K562 (cell line): ENCODE measurements around the gene ERAS. TPM values are rescaled to one million over a fixed set of nuclear protein-coding genes. Genes with fewer than 3 reads are reported as not detected.

ENCODE experiments used
- DEAF1 ChIP-seq: fragments of 450-650 bp; formaldehyde crosslinking; IDR thresholded peaks from 2 replicates; pipeline ENCODE4 v1.4.0; 2020; ENCODE audit warnings: mild to moderate bottlenecking, moderate library complexity
- E2F6 ChIP-seq, 2 experiments: IDR thresholded peaks; 2 replicates each; pipeline ENCODE4 v1.6.1; 2011; ENCODE audit warnings: borderline replicate concordance in 1 of 2, control low read depth in 1 of 2, low read depth in 1 of 2, low read length in 1 of 2, mild to moderate bottlenecking in 1 of 2, mixed read lengths in 1 of 2, moderate library complexity in 1 of 2; ENCODE audit not compliant: insufficient read depth in 1 of 2, insufficient read length in 1 of 2, poor library complexity in 1 of 2, severe bottlenecking in 1 of 2; ENCODE audit errors: extremely low read depth in 1 of 2
- ERF ChIP-seq: fragments of 450-650 bp; formaldehyde crosslinking; IDR thresholded peaks from 2 replicates; pipeline ENCODE4 v1.4.0; 2020; ENCODE audit warnings: mild to moderate bottlenecking, mixed read lengths
- FIP1L1 ChIP-seq: fragments of 200-400 bp; formaldehyde crosslinking; IDR thresholded peaks from 2 replicates; pipeline ENCODE4 v1.6.1; 2018; ENCODE audit warnings: mild to moderate bottlenecking, low read depth, low read length; ENCODE audit not compliant: poor library complexity, severe bottlenecking
- GABPB1 ChIP-seq: sonication (generic); formaldehyde crosslinking; IDR thresholded peaks from 2 replicates; pipeline ENCODE4 v1.8.0; 2022; ENCODE audit warnings: mild to moderate bottlenecking, missing genetic modification reagents
- LEF1 ChIP-seq: fragments of 450-650 bp; IDR thresholded peaks from 2 replicates; pipeline ENCODE4 v1.6.1; 2016; ENCODE audit warnings: mild to moderate bottlenecking
- MIER1 ChIP-seq: fragments of 450-650 bp; IDR thresholded peaks from 2 replicates; pipeline ENCODE4 v1.6.1; 2016; ENCODE audit warnings: antibody characterized with exemption, mild to moderate bottlenecking, low read depth
- TARDBP ChIP-seq: fragments of 450-650 bp; IDR thresholded peaks from 2 replicates; pipeline ENCODE4 v1.6.1; 2016
- TCF3 ChIP-seq: sonication (generic); formaldehyde crosslinking; IDR thresholded peaks from 2 replicates; pipeline ENCODE4 v1.4.0; 2020; ENCODE audit warnings: mild to moderate bottlenecking, missing genetic modification reagents
- THRB ChIP-seq: fragments of 450-650 bp; formaldehyde crosslinking; conservative IDR thresholded peaks from 2 replicates; pipeline ENCODE4 v1.4.0; 2022; ENCODE audit warnings: mild to moderate bottlenecking, missing genetic modification characterization
- VEZF1 ChIP-seq: fragments of 200-800 bp; sonication (Bioruptor generic); IDR thresholded peaks from 2 replicates; pipeline ENCODE4 v1.6.1; 2017; ENCODE audit warnings: missing genetic modification characterization, missing compliant biosample characterization
- ZFX ChIP-seq: sonication (generic); formaldehyde crosslinking; IDR thresholded peaks from 2 replicates; pipeline ENCODE4 v1.8.0; 2022; ENCODE audit warnings: mild to moderate bottlenecking, missing genetic modification reagents, moderate library complexity
- polyA plus RNA-seq, 8 experiments: library from polyadenylated mRNA; depleted of rRNA in 4 of 8; stranded (reverse) in 5 of 8; unstranded in 3 of 8; fragments of >200 nt; fragmentation: Nextera tagmentation in 2 of 8; fragmentation: Illumina TruSeq in 1 of 8; extraction: Ambion mirVana in 2 of 8; extraction: Trizol in 1 of 8; gene quantifications; 2 replicates each; pipeline versions ENCODE4 v1.2.1 to v1.2.3, GENCODE V29; 2011 to 2014; ENCODE audit warnings: inconsistent platforms in 1 of 8, missing spikeins in 1 of 8
- total RNA-seq, 7 experiments: library from RNA; depleted of rRNA in 6 of 7; stranded (reverse); fragments of >200 nt in 6 of 7; fragmentation: Illumina TruSeq in 2 of 7; extraction: Trizol in 2 of 7; gene quantifications; 2 replicates each; pipeline versions ENCODE4 v1.2.1 to v1.2.3, GENCODE V29; 2011 to 2021; ENCODE audit warnings: low replicate concordance in 1 of 7
- TF ChIP-seq, protein P1 (sequence below): fragments of 250-450 bp; sonication (Bioruptor Pico); IDR thresholded peaks from 2 replicates; pipeline ENCODE4 v1.4.0; 2020; ENCODE audit warnings: mild to moderate bottlenecking
- TF ChIP-seq, protein P2 (sequence below), 3 experiments: IDR thresholded peaks in 2 of 3; conservative IDR thresholded peaks in 1 of 3; 2 replicates each; pipeline ENCODE4 v1.5.1; 2011 to 2012; ENCODE audit warnings: low read length in 3 of 3, mild to moderate bottlenecking in 3 of 3, control low read depth in 2 of 3, improper control_type of control experiment in 1 of 3, inconsistent platforms in 1 of 3, low read depth in 1 of 3, mixed read lengths in 1 of 3, moderate library complexity in 1 of 3; ENCODE audit not compliant: insufficient read depth in 2 of 3
- TF ChIP-seq, protein P3 (sequence below): fragments of 200-800 bp; sonication (Bioruptor generic); IDR thresholded peaks from 2 replicates; pipeline ENCODE4 v1.6.1; 2017; ENCODE audit warnings: missing genetic modification characterization, missing compliant biosample characterization

The ERAS gene
- total and polyA plus RNA-seq, 9 of the 15 experiments (the other 6 are each of a cell fraction or from before 2014, with no cell fraction given) = 0.07 to 0.12 TPM; not detected in 7

GRCh38 chrX:48785540-48786214, 40.6 kb upstream of the ERAS start (continued):
- TF ChIP-seq E2F6 (IDR thresholded peaks at IDR 0.05; ENCODE audit: borderline replicate concordance in 1 of 2, extremely low read depth in 1 of 2, insufficient read depth in 1 of 2, insufficient read length in 1 of 2, low read depth in 1 of 2, low read length in 1 of 2, poor library complexity in 1 of 2, severe bottlenecking in 1 of 2) = peak; percentile 57 to 88
- TF ChIP-seq ZFX (CRISPR knock-in tag) = peak; percentile 47; the same call in 1 of the 2 replicates
- TF ChIP-seq, protein P1, sequence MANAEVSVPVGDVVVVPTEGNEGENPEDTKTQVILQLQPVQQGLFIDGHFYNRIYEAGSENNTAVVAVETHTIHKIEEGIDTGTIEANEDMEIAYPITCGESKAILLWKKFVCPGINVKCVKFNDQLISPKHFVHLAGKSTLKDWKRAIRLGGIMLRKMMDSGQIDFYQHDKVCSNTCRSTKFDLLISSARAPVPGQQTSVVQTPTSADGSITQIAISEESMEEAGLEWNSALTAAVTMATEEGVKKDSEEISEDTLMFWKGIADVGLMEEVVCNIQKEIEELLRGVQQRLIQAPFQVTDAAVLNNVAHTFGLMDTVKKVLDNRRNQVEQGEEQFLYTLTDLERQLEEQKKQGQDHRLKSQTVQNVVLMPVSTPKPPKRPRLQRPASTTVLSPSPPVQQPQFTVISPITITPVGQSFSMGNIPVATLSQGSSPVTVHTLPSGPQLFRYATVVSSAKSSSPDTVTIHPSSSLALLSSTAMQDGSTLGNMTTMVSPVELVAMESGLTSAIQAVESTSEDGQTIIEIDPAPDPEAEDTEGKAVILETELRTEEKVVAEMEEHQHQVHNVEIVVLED (CRISPR knock-in tag) = no peak; the same call in 1 of the 2 replicates
- TF ChIP-seq, protein P2, sequence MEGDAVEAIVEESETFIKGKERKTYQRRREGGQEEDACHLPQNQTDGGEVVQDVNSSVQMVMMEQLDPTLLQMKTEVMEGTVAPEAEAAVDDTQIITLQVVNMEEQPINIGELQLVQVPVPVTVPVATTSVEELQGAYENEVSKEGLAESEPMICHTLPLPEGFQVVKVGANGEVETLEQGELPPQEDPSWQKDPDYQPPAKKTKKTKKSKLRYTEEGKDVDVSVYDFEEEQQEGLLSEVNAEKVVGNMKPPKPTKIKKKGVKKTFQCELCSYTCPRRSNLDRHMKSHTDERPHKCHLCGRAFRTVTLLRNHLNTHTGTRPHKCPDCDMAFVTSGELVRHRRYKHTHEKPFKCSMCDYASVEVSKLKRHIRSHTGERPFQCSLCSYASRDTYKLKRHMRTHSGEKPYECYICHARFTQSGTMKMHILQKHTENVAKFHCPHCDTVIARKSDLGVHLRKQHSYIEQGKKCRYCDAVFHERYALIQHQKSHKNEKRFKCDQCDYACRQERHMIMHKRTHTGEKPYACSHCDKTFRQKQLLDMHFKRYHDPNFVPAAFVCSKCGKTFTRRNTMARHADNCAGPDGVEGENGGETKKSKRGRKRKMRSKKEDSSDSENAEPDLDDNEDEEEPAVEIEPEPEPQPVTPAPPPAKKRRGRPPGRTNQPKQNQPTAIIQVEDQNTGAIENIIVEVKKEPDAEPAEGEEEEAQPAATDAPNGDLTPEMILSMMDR (IDR thresholded peaks at IDR 0.05 in 2 of 3, conservative IDR thresholded peaks at IDR 0.05 in 1 of 3; ENCODE audit: insufficient read depth in 2 of 3, low read depth in 1 of 3, low read length in 3 of 3) = no peak
- TF ChIP-seq FIP1L1 = no peak
- no peak; the same call in 1 of the 2 replicates for TF ChIP-seq VEZF1 (CRISPR knock-in tag)
- TF ChIP-seq, protein P3, sequence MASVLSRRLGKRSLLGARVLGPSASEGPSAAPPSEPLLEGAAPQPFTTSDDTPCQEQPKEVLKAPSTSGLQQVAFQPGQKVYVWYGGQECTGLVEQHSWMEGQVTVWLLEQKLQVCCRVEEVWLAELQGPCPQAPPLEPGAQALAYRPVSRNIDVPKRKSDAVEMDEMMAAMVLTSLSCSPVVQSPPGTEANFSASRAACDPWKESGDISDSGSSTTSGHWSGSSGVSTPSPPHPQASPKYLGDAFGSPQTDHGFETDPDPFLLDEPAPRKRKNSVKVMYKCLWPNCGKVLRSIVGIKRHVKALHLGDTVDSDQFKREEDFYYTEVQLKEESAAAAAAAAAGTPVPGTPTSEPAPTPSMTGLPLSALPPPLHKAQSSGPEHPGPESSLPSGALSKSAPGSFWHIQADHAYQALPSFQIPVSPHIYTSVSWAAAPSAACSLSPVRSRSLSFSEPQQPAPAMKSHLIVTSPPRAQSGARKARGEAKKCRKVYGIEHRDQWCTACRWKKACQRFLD (CRISPR knock-in tag) = peak; percentile 74; the same call in 1 of the 2 replicates
- TF ChIP-seq THRB (CRISPR knock-in tag) = peak; percentile 64; the same call in 1 of the 2 replicates
- TF ChIP-seq GABPB1 (CRISPR knock-in tag) = no peak
- TF ChIP-seq TARDBP = no peak
- TF ChIP-seq ERF (CRISPR knock-in tag) = no peak
- TF ChIP-seq DEAF1 (CRISPR knock-in tag) = no peak
- no peak for TF ChIP-seq LEF1
- peak; percentile 78 for TF ChIP-seq TCF3 (CRISPR knock-in tag)
- 0 out of 2 replicates have a peak, but pooled peaks have one; percentile 38 for TF ChIP-seq MIER1
